ENCODE measurements around the gene FOXB2. TPM values are rescaled to one million over a fixed set of nuclear protein-coding genes. Genes with fewer than 3 reads are reported as not detected.

FOXB2 gene
- polyA plus RNA-seq, 1 donor from 2014 or later = not detected

DNA sequence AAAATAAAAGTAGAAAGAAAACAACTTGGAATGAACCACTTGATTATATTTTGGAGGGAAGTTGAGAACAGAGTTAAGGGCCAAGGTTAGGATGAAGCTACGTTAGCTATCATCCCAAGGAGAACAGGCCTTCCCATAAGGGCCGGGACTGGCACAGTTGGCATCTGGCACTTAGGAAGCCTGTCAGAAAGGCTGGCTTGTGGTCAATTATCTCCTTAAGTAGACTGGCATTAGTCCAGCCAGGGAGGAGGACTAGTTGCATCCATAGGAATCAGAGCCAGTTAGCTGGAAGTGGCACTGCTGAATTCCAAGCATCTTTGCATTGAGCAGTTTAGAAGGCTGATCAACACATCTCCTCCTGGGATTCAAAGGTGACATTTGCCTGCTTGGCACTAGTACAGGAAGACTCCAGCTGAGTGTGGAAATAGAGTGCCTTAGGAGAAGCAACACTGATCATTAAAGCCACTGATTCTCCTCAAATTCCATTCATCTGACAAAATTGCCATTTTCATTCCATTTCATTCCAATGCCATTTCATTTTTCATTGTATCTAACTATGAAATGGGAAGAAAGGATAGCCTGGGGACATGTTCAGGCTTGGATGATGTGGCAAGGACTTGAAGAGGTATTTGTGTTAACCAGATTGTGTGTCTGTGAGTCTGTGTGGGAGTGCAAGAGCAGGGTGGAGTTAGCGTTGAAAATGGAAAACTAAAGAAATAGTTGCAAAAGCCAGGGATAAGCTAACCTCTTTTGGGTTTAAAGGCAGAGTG lies 5.5 kb downstream of the FOXB2 start:
- H3K9me2 ChIP-seq (ENCODE audit: insufficient read depth, low read length) = no peaks in the 10 kb centered on the region
- H3K27ac ChIP-seq (ENCODE audit: low read length) = no peak overlapping the region
- no peak for TF ChIP-seq SMC3 (conservative IDR thresholded peaks at IDR 0.05; ENCODE audit: poor library complexity)
- no peak for TF ChIP-seq MXI1 (conservative IDR thresholded peaks at IDR 0.05; ENCODE audit: poor library complexity, severe bottlenecking)
- no peak for TF ChIP-seq POLR2AphosphoS5 (IDR thresholded peaks at IDR 0.05)
- no peak for TF ChIP-seq REST (IDR thresholded peaks at IDR 0.05; ENCODE audit: borderline replicate concordance)
- no peak for TF ChIP-seq EP300 (conservative IDR thresholded peaks at IDR 0.05; ENCODE audit: poor library complexity, severe bottlenecking)
- no peak for TF ChIP-seq TAF1 (IDR thresholded peaks at IDR 0.05; ENCODE audit: low read depth)
- TF ChIP-seq RAD21 (conservative IDR thresholded peaks at IDR 0.05) = no peak
- TF ChIP-seq EZH2 (IDR thresholded peaks at IDR 0.05; ENCODE audit: borderline replicate concordance, insufficient read depth, low read length, poor library complexity, severe bottlenecking) = no peak
- TF ChIP-seq CTCF (IDR thresholded peaks at IDR 0.05; ENCODE audit: poor library complexity, severe bottlenecking) = no peak
- H3K27me3 ChIP-seq (ENCODE audit: insufficient read depth, low read depth, low read length) = peaks cover 64% of the 10 kb centered on the region
- no peaks in the 10 kb centered on the region for H3K9me3 ChIP-seq (ENCODE audit: low read length)
- H3K4me3 ChIP-seq (ENCODE audit: low read length) = no peak overlapping the region
- H3K36me3 ChIP-seq (ENCODE audit: insufficient read depth, low read length) = no peaks in the 10 kb centered on the region
- H4K20me1 ChIP-seq (ENCODE audit: insufficient read depth) = no peaks in the 10 kb centered on the region
- no peak overlapping the region for H2AFZ ChIP-seq (ENCODE audit: low read depth, low read length)
- no peak overlapping the region for H3K9ac ChIP-seq (ENCODE audit: low read length)
- H3K4me2 ChIP-seq (ENCODE audit: low read length) = no peak overlapping the region
- no peaks in the 10 kb centered on the region for H3K79me2 ChIP-seq (replicated peaks; ENCODE audit: insufficient read depth, low read length)
- no peaks in the 10 kb centered on the region for H3F3A ChIP-seq (ENCODE audit: insufficient read depth, low read length, poor library complexity, severe bottlenecking)

- no peaks in the 10 kb centered on the region for H3K9me3 ChIP-seq (ENCODE audit: low read length)
- no peak overlapping the region for H2AFZ ChIP-seq (ENCODE audit: low read depth, low read length)
- H3K4me3 ChIP-seq (ENCODE audit: low read length) = no peak overlapping the region
- H3F3A ChIP-seq (ENCODE audit: insufficient read depth, low read length, poor library complexity, severe bottlenecking) = no peaks in the 10 kb centered on the region
- H4K20me1 ChIP-seq (ENCODE audit: insufficient read depth) = no peaks in the 10 kb centered on the region
- H3K27ac ChIP-seq (ENCODE audit: low read length) = no peak overlapping the region
- no peaks in the 10 kb centered on the region for H3K9me2 ChIP-seq (ENCODE audit: insufficient read depth, low read length)
- peaks cover 29% of the 10 kb centered on the region for H3K27me3 ChIP-seq (ENCODE audit: insufficient read depth, low read depth, low read length)
- no peak for TF ChIP-seq EZH2 (IDR thresholded peaks at IDR 0.05; ENCODE audit: borderline replicate concordance, insufficient read depth, low read length, poor library complexity, severe bottlenecking)
- no peak for TF ChIP-seq POLR2AphosphoS5 (IDR thresholded peaks at IDR 0.05)
- TF ChIP-seq MXI1 (conservative IDR thresholded peaks at IDR 0.05; ENCODE audit: poor library complexity, severe bottlenecking) = no peak
- no peak for TF ChIP-seq SMC3 (conservative IDR thresholded peaks at IDR 0.05; ENCODE audit: poor library complexity)
- no peak for TF ChIP-seq REST (IDR thresholded peaks at IDR 0.05; ENCODE audit: borderline replicate concordance)
- no peak overlapping the region for H3K4me2 ChIP-seq (ENCODE audit: low read length)
- H3K79me2 ChIP-seq (replicated peaks; ENCODE audit: insufficient read depth, low read length) = no peaks in the 10 kb centered on the region
- H3K36me3 ChIP-seq (ENCODE audit: insufficient read depth, low read length) = no peaks in the 10 kb centered on the region
- no peak overlapping the region for H3K9ac ChIP-seq (ENCODE audit: low read length)
Measured at GRCh38 chr9:77028478-77028877, 9.0 kb downstream of the FOXB2 start.
